MM.1S (cell line): ENCODE data around the gene CADM2.
"Not testable (repeated sequence)": the region's sequence is repeated elsewhere in the genome, so short reads cannot be mapped to it uniquely, and the experiment has no call there.

ENCODE experiments used
- DNase-seq: peaks from one replicate; pipeline ENCODE4 v3.0.0-alpha.2; 2015
- H2AFZ ChIP-seq: fragments of 300-600 bp; sonication (generic); 2 replicates; pipeline ENCODE4 v1.6.0; 2016; ENCODE audit warnings: antibody characterized with exemption, low read length
- H3F3A ChIP-seq: fragments of 300-600 bp; sonication (generic); 2 replicates; pipeline ENCODE4 v1.6.1; 2016; ENCODE audit warnings: mild to moderate bottlenecking, antibody characterized with exemption, low read length, moderate library complexity, mixed read lengths; ENCODE audit not compliant: insufficient read depth
- H3K27ac ChIP-seq: fragments of 300-600 bp; sonication (generic); 2 replicates; pipeline ENCODE4 v1.5.1; 2016; ENCODE audit warnings: mild to moderate bottlenecking, low read length
- H3K27me3 ChIP-seq: fragments of 300-600 bp; sonication (generic); replicated peaks from 2 replicates; pipeline ENCODE4 v1.6.0; 2016; ENCODE audit warnings: low read length; ENCODE audit not compliant: insufficient read depth
- H3K36me3 ChIP-seq: fragments of 300-600 bp; sonication (generic); replicated peaks from 2 replicates; pipeline ENCODE4 v1.6.1; 2016; ENCODE audit warnings: mild to moderate bottlenecking, low read length, mixed read lengths; ENCODE audit not compliant: insufficient read depth
- H3K4me1 ChIP-seq: fragments of 300-600 bp; sonication (generic); 2 replicates; pipeline ENCODE4 v1.6.1; 2016; ENCODE audit warnings: low read length, mixed read lengths
- H3K4me2 ChIP-seq: fragments of 300-600 bp; sonication (generic); 2 replicates; pipeline ENCODE4 v1.6.0; 2016; ENCODE audit warnings: low read depth, low read length
- H3K4me3 ChIP-seq: fragments of 300-600 bp; sonication (generic); 2 replicates; pipeline ENCODE4 v1.5.1; 2016; ENCODE audit warnings: low read length, mixed read lengths
- H3K79me2 ChIP-seq: fragments of 300-600 bp; sonication (generic); 2 replicates; pipeline ENCODE4 v1.6.1; 2016; ENCODE audit warnings: mixed run types, low read length, mixed read lengths
- H3K9ac ChIP-seq: fragments of 300-600 bp; sonication (generic); 2 replicates; pipeline ENCODE4 v1.6.1; 2016; ENCODE audit warnings: low read length, mixed read lengths
- H3K9me2 ChIP-seq: fragments of 300-600 bp; sonication (generic); replicated peaks from 2 replicates; pipeline ENCODE4 v1.6.1; 2016; ENCODE audit warnings: mild to moderate bottlenecking, low read length, mixed read lengths; ENCODE audit not compliant: insufficient read depth
- H3K9me3 ChIP-seq: fragments of 300-600 bp; sonication (generic); replicated peaks from 2 replicates; pipeline ENCODE4 v1.6.1; 2016; ENCODE audit warnings: mild to moderate bottlenecking, low read length, mixed read lengths; ENCODE audit not compliant: insufficient read depth
- H4K20me1 ChIP-seq: fragments of 300-600 bp; sonication (generic); 2 replicates; pipeline ENCODE4 v1.6.1; 2016; ENCODE audit warnings: mild to moderate bottlenecking, low read length, moderate library complexity, mixed read lengths; ENCODE audit not compliant: insufficient read depth
- CTCF ChIP-seq: fragments of 300-600 bp; sonication (generic); IDR thresholded peaks from 2 replicates; pipeline ENCODE4 v1.5.1; 2016; ENCODE audit warnings: antibody characterized with exemption, low read length, mixed read lengths
- EZH2 ChIP-seq: fragments of 300-600 bp; sonication (generic); optimal IDR thresholded peaks from 2 replicates; pipeline ENCODE3; 2017; ENCODE audit warnings: low read depth, mild to moderate bottlenecking, antibody characterized with exemption, low read length, mixed read lengths
- EZH2phosphoT487 ChIP-seq: fragments of 300-600 bp; sonication (generic); IDR thresholded peaks from 2 replicates; pipeline ENCODE4 v1.6.1; 2018; ENCODE audit warnings: antibody characterized with exemption, low read length

The CADM2 gene

GRCh38 chr3:85507052-85507451 is 548.3 kb downstream of the CADM2 start:
- not testable (repeated sequence) for H3K9ac ChIP-seq, H4K20me1 ChIP-seq, H3K9me3 ChIP-seq, H3K4me2 ChIP-seq, H3K27me3 ChIP-seq, H2AFZ ChIP-seq, H3K4me1 ChIP-seq, H3K36me3 ChIP-seq, H3K27ac ChIP-seq, H3K4me3 ChIP-seq, H3K9me2 ChIP-seq, H3K79me2 ChIP-seq, H3F3A ChIP-seq, DNase-seq

GRCh38 chr3:85508659-85509058 is 549.9 kb downstream of the CADM2 start:
- no peaks in the 10 kb centered on the region for H4K20me1 ChIP-seq
- H3K4me1 ChIP-seq: no peaks in the 10 kb centered on the region
- H3K4me3 ChIP-seq: no peak overlapping the region
- H2AFZ ChIP-seq: no peak overlapping the region
- H3K9me2 ChIP-seq: no peaks in the 10 kb centered on the region
- no peak overlapping the region for H3K9ac ChIP-seq
- H3K27ac ChIP-seq: no peak overlapping the region
- no peaks in the 10 kb centered on the region for H3K36me3 ChIP-seq
- H3K9me3 ChIP-seq: no peaks in the 10 kb centered on the region
- H3K27me3 ChIP-seq: no peaks in the 10 kb centered on the region
- DNase-seq: no peak
- no peak for TF ChIP-seq EZH2
- no peak for TF ChIP-seq EZH2phosphoT487
- TF ChIP-seq CTCF: no peak
- H3K4me2 ChIP-seq: no peak overlapping the region
- H3F3A ChIP-seq: no peaks in the 10 kb centered on the region
- H3K79me2 ChIP-seq: no peaks in the 10 kb centered on the region

GRCh38 chr3:85516146-85516545 is 557.4 kb downstream of the CADM2 start:
- no peak overlapping the region for H3K4me2 ChIP-seq
- no peaks in the 10 kb centered on the region for H3K9me2 ChIP-seq
- no peaks in the 10 kb centered on the region for H4K20me1 ChIP-seq
- H3K9me3 ChIP-seq: no peaks in the 10 kb centered on the region
- TF ChIP-seq EZH2phosphoT487: no peak
- no peak for TF ChIP-seq CTCF
- TF ChIP-seq EZH2: no peak
- H3K4me1 ChIP-seq: no peaks in the 10 kb centered on the region
- no peak overlapping the region for H3K9ac ChIP-seq
- H3K79me2 ChIP-seq: no peaks in the 10 kb centered on the region
- no peaks in the 10 kb centered on the region for H3K36me3 ChIP-seq
- H3K27ac ChIP-seq: no peak overlapping the region
- H3K4me3 ChIP-seq: no peak overlapping the region
- no peak overlapping the region for H2AFZ ChIP-seq
- H3F3A ChIP-seq: no peaks in the 10 kb centered on the region
- DNase-seq: no peak
- no peaks in the 10 kb centered on the region for H3K27me3 ChIP-seq

- Histone ChIP-seq H3K27ac (no peak overlapping the region), H3K4me2 (no peak overlapping the region), H3K9ac (no peak overlapping the region), H3K9me3 (no peaks in the 10 kb centered on the region), H4K20me1 (no peaks in the 10 kb centered on the region), H3K27me3 (no peaks in the 10 kb centered on the region), H3K4me1 (no peaks in the 10 kb centered on the region), H3F3A (no peaks in the 10 kb centered on the region), H3K4me3 (no peak overlapping the region), H3K9me2 (no peaks in the 10 kb centered on the region), H3K36me3 (no peaks in the 10 kb centered on the region), H3K79me2 (no peaks in the 10 kb centered on the region), H2AFZ (no peak overlapping the region)
- no peak for TF ChIP-seq CTCF
- DNase-seq: no peak
These were observed 565.3 kb downstream of the CADM2 start for GRCh38 chr3:85524104-85524503.
